K562 (cell line): Measurements from ENCODE around the gene RREB1. TPM values are rescaled to one million over a fixed set of nuclear protein-coding genes. Genes with fewer than 3 reads are reported as not detected.

Experiments
- ATAC-seq: fragments of 200-7000 bp; cut with Tn5 transposase; 3 replicates; pipeline ENCODE4 v1.9.1; 2020; ENCODE audit warnings: moderate library complexity
- BruUV-seq: library from RNA; stranded (reverse); fragments of 400-500 nt; replicated peaks from 2 replicates; lab custom pipeline; 2021; lab: Mats Ljungman, UMichigan
- CTCF ChIA-PET: fragments of 300-600 bp; formaldehyde crosslinking; extraction: SDS; loops from one replicate; lab custom pipeline; 2021; ENCODE audit warnings: low intra/inter-chr PET ratio; lab: Yijun Ruan, JAX
- POLR2A ChIA-PET: fragments of 300-600, 350-650 bp; sonication (Branson Sonifier 250); formaldehyde crosslinking; extraction: SDS; loops from one replicate; lab custom pipeline; 2021; ENCODE audit warnings: antibody characterized with exemption, inconsistent platforms; lab: Yijun Ruan, JAX
- DNase-seq, 4 experiments: peaks; one replicate each; pipeline versions ENCODE4 v3.0.0 to v3.0.0-alpha.2; 2011 to 2018; ENCODE audit warnings: low spot score in 3 of 4, mixed read lengths in 3 of 4; ENCODE audit errors: extremely low read depth in 1 of 4
- FAIRE-seq: peaks from 2 replicates; lab custom pipeline; 2011; peaks lifted over from hg19 to GRCh38; lab: Jason Lieb, UNC
- H2AFZ ChIP-seq: 2 replicates; pipeline ENCODE4 v1.6.0; 2011; ENCODE audit warnings: low read depth, low read length, control low read depth, inconsistent platforms
- H3K27ac ChIP-seq: fragments of 200-600 bp; 3 replicates; pipeline ENCODE4 v1.8.0; 2011; ENCODE audit warnings: low read depth, mild to moderate bottlenecking, control low read depth, inconsistent platforms, low read length, moderate library complexity, mixed read lengths; ENCODE audit errors: extremely low read depth
- H3K27me3 ChIP-seq, 2 experiments: fragments of 300-600 bp in 1 of 2; 2 replicates in 1 of 2; 3 replicates in 1 of 2; pipeline versions ENCODE4 v1.6.0 to v1.8.0; 2011; ENCODE audit warnings: inconsistent platforms in 2 of 2, low read length in 2 of 2, mild to moderate bottlenecking in 1 of 2, mixed read lengths in 1 of 2, moderate library complexity in 1 of 2; ENCODE audit not compliant: control insufficient read depth in 2 of 2, insufficient read depth in 2 of 2
- H3K36me3 ChIP-seq: fragments of 300-600 bp; 3 replicates; pipeline ENCODE4 v1.8.0; 2011; ENCODE audit warnings: mild to moderate bottlenecking, low read length, inconsistent platforms; ENCODE audit not compliant: control insufficient read depth, insufficient read depth
- H3K4me1 ChIP-seq, 2 experiments: fragments of 200-600 bp in 1 of 2; replicated peaks in 1 of 2; 2 replicates in 1 of 2; 3 replicates in 1 of 2; pipeline versions ENCODE4 v1.5.1 to v1.8.0; 2011; ENCODE audit warnings: inconsistent platforms in 2 of 2, low read length in 2 of 2, mild to moderate bottlenecking in 1 of 2, mixed read lengths in 1 of 2, moderate library complexity in 1 of 2; ENCODE audit not compliant: control insufficient read depth in 2 of 2, insufficient read depth in 2 of 2
- H3K4me2 ChIP-seq: 2 replicates; pipeline ENCODE4 v1.6.1; 2011; ENCODE audit warnings: low read length, control low read depth, inconsistent platforms, mixed read lengths; ENCODE audit not compliant: insufficient read depth
- H3K4me3 ChIP-seq: fragments of 200-600 bp; sonication (generic), shearing (Covaris generic); 2 replicates; pipeline ENCODE4 v1.5.1; 2016; ENCODE audit warnings: control low read depth, inconsistent platforms
- H3K79me2 ChIP-seq: fragments of 200-600 bp; 3 replicates; pipeline ENCODE4 v1.8.0; 2011; ENCODE audit warnings: low read length, inconsistent platforms; ENCODE audit not compliant: control insufficient read depth, insufficient read depth
- H3K9ac ChIP-seq, 2 experiments: 2 replicates each; pipeline versions ENCODE4 v1.6.0 to v1.6.1; 2011; ENCODE audit warnings: low read depth in 2 of 2, low read length in 2 of 2, control low read depth in 1 of 2, inconsistent platforms in 1 of 2, mild to moderate bottlenecking in 1 of 2, mixed read lengths in 1 of 2; ENCODE audit not compliant: insufficient read depth in 1 of 2
- H3K9me1 ChIP-seq: one replicate; pipeline ENCODE4 v1.6.0; 2011; ENCODE audit warnings: inconsistent platforms, mild to moderate bottlenecking, low read length, moderate library complexity; ENCODE audit not compliant: control insufficient read depth, insufficient read depth
- H3K9me3 ChIP-seq: replicated peaks from 2 replicates; pipeline ENCODE4 v1.5.1; 2011; ENCODE audit warnings: low read depth, low read length, inconsistent platforms; ENCODE audit not compliant: control insufficient read depth, insufficient read depth
- H4K20me1 ChIP-seq: replicated peaks from 2 replicates; pipeline ENCODE4 v1.6.1; 2011; ENCODE audit warnings: low read length, inconsistent platforms, mixed read lengths; ENCODE audit not compliant: control insufficient read depth, insufficient read depth
- ATF1 ChIP-seq, 2 experiments: fragments of 450-650 bp in 1 of 2; IDR thresholded peaks; 2 replicates each; pipeline ENCODE4 v1.6.1; 2016; ENCODE audit warnings: missing compliant biosample characterization in 1 of 2, missing genetic modification characterization in 1 of 2
- FOS ChIP-seq: IDR thresholded peaks from 3 replicates; pipeline ENCODE4 v1.6.1; 2011; ENCODE audit not compliant: insufficient read length; ENCODE audit errors: extremely low read depth
- HDAC2 ChIP-seq: fragments of 450-650 bp; IDR thresholded peaks from 2 replicates; pipeline ENCODE4 v1.6.1; 2016; ENCODE audit warnings: mild to moderate bottlenecking
- HMG20B ChIP-seq: fragments of 250-450 bp; sonication (Bioruptor Pico); IDR thresholded peaks from 2 replicates; pipeline ENCODE4 v1.5.0; 2021; ENCODE audit warnings: mild to moderate bottlenecking
- IFI16 ChIP-seq: fragments of 250-450 bp; sonication (Bioruptor Pico); IDR thresholded peaks from 2 replicates; pipeline ENCODE4 v2.1.2; 2022; ENCODE audit warnings: mild to moderate bottlenecking, inconsistent platforms
- KAT7 ChIP-seq: sonication (generic); formaldehyde crosslinking; IDR thresholded peaks from 2 replicates; pipeline ENCODE4 v1.8.0; 2022; ENCODE audit warnings: missing genetic modification reagents, mild to moderate bottlenecking, borderline replicate concordance
- MAFF ChIP-seq: IDR thresholded peaks from 2 replicates; pipeline ENCODE4 v1.6.1; 2012; ENCODE audit warnings: low read length, improper control_type of control experiment
- NFXL1 ChIP-seq: fragments of 450-650 bp; formaldehyde crosslinking; IDR thresholded peaks from 2 replicates; pipeline ENCODE4 v1.4.0; 2021; ENCODE audit warnings: mild to moderate bottlenecking
- RBM14 ChIP-seq: fragments of 200-400 bp; formaldehyde crosslinking; IDR thresholded peaks from 2 replicates; pipeline ENCODE4 v1.6.1; 2018; ENCODE audit warnings: low read depth, mild to moderate bottlenecking, low read length, moderate library complexity, borderline replicate concordance; ENCODE audit not compliant: insufficient read depth
- STAT6 ChIP-seq: sonication (generic); formaldehyde crosslinking; IDR thresholded peaks from 2 replicates; pipeline ENCODE4 v1.8.1; 2023; ENCODE audit warnings: mild to moderate bottlenecking, missing genetic modification reagents
- TFAM ChIP-seq: fragments of 250-450 bp; sonication (Bioruptor Pico); conservative IDR thresholded peaks from 2 replicates; pipeline ENCODE4 v1.5.0; 2021; ENCODE audit warnings: mild to moderate bottlenecking, moderate library complexity
- ZC3H4 ChIP-seq: sonication (generic); formaldehyde crosslinking; IDR thresholded peaks from 2 replicates; pipeline ENCODE4 v1.9.0; 2021; ENCODE audit warnings: missing genetic modification reagents, borderline replicate concordance
- ZNF12 ChIP-seq: sonication (generic); formaldehyde crosslinking; IDR thresholded peaks from 2 replicates; pipeline ENCODE4 v1.4.0; 2020; ENCODE audit warnings: mild to moderate bottlenecking, missing genetic modification reagents
- ZNF395 ChIP-seq: fragments of 200-800 bp; sonication (Bioruptor generic); IDR thresholded peaks from 2 replicates; pipeline ENCODE4 v1.6.1; 2017; ENCODE audit warnings: missing genetic modification characterization, missing compliant biosample characterization
- WGBS: fragments of 100-300 bp; shearing (Covaris generic); methylation state at CpG from one replicate; pipeline ENCODE4 v1.1.6; 2016; ENCODE audit warnings: low coverage, mixed read lengths; ENCODE audit not compliant: insufficient coverage; ENCODE audit errors: missing lambda C conversion rate; 5-methylcytosine and 5-hydroxymethylcytosine counted together
- in situ Hi-C: fragments of 300-500 bp; cut with MboI; formaldehyde crosslinking; loops from 4 replicates; pipeline ENCODE4 v1.15.0; 2018; ENCODE audit warnings: inconsistent platforms, mixed read lengths
- intact Hi-C: fragments of 100-400 bp; cut with micrococcal nuclease; formaldehyde crosslinking; loops from 2 replicates; pipeline ENCODE4 v1.14.2; 2022
- polyA plus RNA-seq, 8 experiments: library from polyadenylated mRNA; depleted of rRNA in 4 of 8; stranded (reverse) in 5 of 8; unstranded in 3 of 8; fragments of >200 nt; fragmentation: Nextera tagmentation in 2 of 8; fragmentation: Illumina TruSeq in 1 of 8; extraction: Ambion mirVana in 2 of 8; extraction: Trizol in 1 of 8; gene quantifications; 2 replicates each; pipeline versions ENCODE4 v1.2.1 to v1.2.3, GENCODE V29; 2011 to 2014; ENCODE audit warnings: inconsistent platforms in 1 of 8, missing spikeins in 1 of 8
- total RNA-seq, 7 experiments: library from RNA; depleted of rRNA in 6 of 7; stranded (reverse); fragments of >200 nt in 6 of 7; fragmentation: Illumina TruSeq in 2 of 7; extraction: Trizol in 2 of 7; gene quantifications; 2 replicates each; pipeline versions ENCODE4 v1.2.1 to v1.2.3, GENCODE V29; 2011 to 2021; ENCODE audit warnings: low replicate concordance in 1 of 7

Gene RREB1
- total and polyA plus RNA-seq, 9 of the 15 experiments (the other 6 are each of a cell fraction or from before 2014, with no cell fraction given): 3.3 to 64.2 (median 19.3) TPM

GRCh38 chr6:7129360-7129759 is 21.6 kb downstream of the RREB1 start:
- CTCF ChIA-PET: no interaction called here

More at GRCh38 chr6:7129360-7129759, 21.6 kb downstream of the RREB1 start:
- no peak for TF ChIP-seq ZC3H4 (CRISPR knock-in tag)
- TF ChIP-seq HMG20B (CRISPR knock-in tag): no peak
- no peak for TF ChIP-seq ATF1 (CRISPR knock-in tag; IDR thresholded peaks at IDR 0.05)
- TF ChIP-seq ATF1 (tag; IDR thresholded peaks at IDR 0.05): no peak
- TF ChIP-seq NFXL1 (CRISPR knock-in tag): no peak
- TF ChIP-seq KAT7 (CRISPR knock-in tag): no peak
- TF ChIP-seq MAFF: no peak
- no peak for TF ChIP-seq FOS
- no peak for TF ChIP-seq RBM14
- no peak for TF ChIP-seq IFI16 (CRISPR knock-in tag)
- no peak for TF ChIP-seq TFAM (CRISPR knock-in tag)
- no peak for TF ChIP-seq ZNF395
- TF ChIP-seq STAT6: no peak
- TF ChIP-seq HDAC2: no peak
- TF ChIP-seq ZNF12 (CRISPR knock-in tag): no peak
- no TSS peak for BruUV-seq
- Histone ChIP-seq H3K9me1 (peaks cover 2% of the 10 kb centered on the region), H2AFZ (no peak overlapping the region), H3K36me3 (peaks cover 48% of the 10 kb centered on the region), H3K4me2 (no peak overlapping the region), H3K4me1 (peaks cover 15 to 37% of the 10 kb centered on the region in 2 experiments; a peak in 4 of 5 replicates), H3K9me3 (no peaks in the 10 kb centered on the region), H3K9ac (peak overlapping the region in 1 of 2 experiments; percentile 6; a peak in 1 of 4 replicates), H3K4me3 (no peak overlapping the region), H4K20me1 (peaks cover 4% of the 10 kb centered on the region; the same call in 1 of the 2 replicates), H3K79me2 (peaks cover 97% of the 10 kb centered on the region), H3K27me3 (no peaks in the 10 kb centered on the region), H3K27ac (0 out of 3 replicates have a peak overlapping the region, but pooled peaks have one; percentile 11)
- no peak for FAIRE-seq
- POLR2A ChIA-PET: interaction anchor here (0.6 to 3.6 kb wide), 5 partner anchors 11 to 320 kb away, joined by 3 to 34 read pairs (median 12); partner anchors contain the start of gene RREB1
- intact Hi-C loops: no loop called here
- in situ Hi-C loops: no loop called here
- WGBS: 76% methylated on average over 6 of the region's 6 CpGs
- DNase-seq: no peak
- ATAC-seq: peak; percentile 16
